ENCODE measurements around the gene LPGAT1.

DNA sequence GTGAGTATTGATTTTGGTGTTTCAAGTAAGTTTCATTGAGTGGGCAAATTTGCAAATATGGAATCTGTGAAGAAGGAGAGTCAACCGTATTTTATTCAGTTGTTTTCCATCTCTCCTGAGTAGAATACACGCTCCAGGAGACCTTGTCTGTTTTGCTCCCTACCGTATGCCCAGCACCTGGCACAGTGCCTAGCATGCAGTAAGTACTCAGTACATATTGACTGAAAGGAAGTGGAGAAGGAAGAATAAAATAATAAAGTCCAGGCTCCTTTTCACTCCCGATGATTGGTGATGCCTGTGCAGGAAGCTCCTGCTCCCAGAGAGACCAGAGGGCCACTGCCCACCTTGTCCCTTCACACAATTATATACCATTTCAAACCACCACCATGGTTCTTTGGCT is 95.8 kb downstream of the LPGAT1 start:
- TF ChIP-seq EZH2 (IDR thresholded peaks at IDR 0.05), result no peak
- TF ChIP-seq, protein P1, sequence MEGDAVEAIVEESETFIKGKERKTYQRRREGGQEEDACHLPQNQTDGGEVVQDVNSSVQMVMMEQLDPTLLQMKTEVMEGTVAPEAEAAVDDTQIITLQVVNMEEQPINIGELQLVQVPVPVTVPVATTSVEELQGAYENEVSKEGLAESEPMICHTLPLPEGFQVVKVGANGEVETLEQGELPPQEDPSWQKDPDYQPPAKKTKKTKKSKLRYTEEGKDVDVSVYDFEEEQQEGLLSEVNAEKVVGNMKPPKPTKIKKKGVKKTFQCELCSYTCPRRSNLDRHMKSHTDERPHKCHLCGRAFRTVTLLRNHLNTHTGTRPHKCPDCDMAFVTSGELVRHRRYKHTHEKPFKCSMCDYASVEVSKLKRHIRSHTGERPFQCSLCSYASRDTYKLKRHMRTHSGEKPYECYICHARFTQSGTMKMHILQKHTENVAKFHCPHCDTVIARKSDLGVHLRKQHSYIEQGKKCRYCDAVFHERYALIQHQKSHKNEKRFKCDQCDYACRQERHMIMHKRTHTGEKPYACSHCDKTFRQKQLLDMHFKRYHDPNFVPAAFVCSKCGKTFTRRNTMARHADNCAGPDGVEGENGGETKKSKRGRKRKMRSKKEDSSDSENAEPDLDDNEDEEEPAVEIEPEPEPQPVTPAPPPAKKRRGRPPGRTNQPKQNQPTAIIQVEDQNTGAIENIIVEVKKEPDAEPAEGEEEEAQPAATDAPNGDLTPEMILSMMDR (IDR thresholded peaks at IDR 0.05 in 2 of 3, conservative IDR thresholded peaks at IDR 0.05 in 1 of 3; ENCODE audit: borderline replicate concordance in 1 of 3, insufficient read depth in 1 of 3, low read depth in 2 of 3, low read length in 2 of 3), result no peak
- TF ChIP-seq, protein P2, sequence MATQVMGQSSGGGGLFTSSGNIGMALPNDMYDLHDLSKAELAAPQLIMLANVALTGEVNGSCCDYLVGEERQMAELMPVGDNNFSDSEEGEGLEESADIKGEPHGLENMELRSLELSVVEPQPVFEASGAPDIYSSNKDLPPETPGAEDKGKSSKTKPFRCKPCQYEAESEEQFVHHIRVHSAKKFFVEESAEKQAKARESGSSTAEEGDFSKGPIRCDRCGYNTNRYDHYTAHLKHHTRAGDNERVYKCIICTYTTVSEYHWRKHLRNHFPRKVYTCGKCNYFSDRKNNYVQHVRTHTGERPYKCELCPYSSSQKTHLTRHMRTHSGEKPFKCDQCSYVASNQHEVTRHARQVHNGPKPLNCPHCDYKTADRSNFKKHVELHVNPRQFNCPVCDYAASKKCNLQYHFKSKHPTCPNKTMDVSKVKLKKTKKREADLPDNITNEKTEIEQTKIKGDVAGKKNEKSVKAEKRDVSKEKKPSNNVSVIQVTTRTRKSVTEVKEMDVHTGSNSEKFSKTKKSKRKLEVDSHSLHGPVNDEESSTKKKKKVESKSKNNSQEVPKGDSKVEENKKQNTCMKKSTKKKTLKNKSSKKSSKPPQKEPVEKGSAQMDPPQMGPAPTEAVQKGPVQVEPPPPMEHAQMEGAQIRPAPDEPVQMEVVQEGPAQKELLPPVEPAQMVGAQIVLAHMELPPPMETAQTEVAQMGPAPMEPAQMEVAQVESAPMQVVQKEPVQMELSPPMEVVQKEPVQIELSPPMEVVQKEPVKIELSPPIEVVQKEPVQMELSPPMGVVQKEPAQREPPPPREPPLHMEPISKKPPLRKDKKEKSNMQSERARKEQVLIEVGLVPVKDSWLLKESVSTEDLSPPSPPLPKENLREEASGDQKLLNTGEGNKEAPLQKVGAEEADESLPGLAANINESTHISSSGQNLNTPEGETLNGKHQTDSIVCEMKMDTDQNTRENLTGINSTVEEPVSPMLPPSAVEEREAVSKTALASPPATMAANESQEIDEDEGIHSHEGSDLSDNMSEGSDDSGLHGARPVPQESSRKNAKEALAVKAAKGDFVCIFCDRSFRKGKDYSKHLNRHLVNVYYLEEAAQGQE (IDR thresholded peaks at IDR 0.05; ENCODE audit: low read depth), result no peak
- no peak for TF ChIP-seq POLR2AphosphoS5 (IDR thresholded peaks at IDR 0.05; ENCODE audit: low read depth, low read length)
- TF ChIP-seq POLR2A (IDR thresholded peaks at IDR 0.05; ENCODE audit: borderline replicate concordance, extremely low read depth, insufficient read depth, insufficient read length), result no peak
- no peak for TF ChIP-seq SIN3A (IDR thresholded peaks at IDR 0.05; ENCODE audit: low read depth)
- no peak for TF ChIP-seq ZFX (IDR thresholded peaks at IDR 0.05)
- TF ChIP-seq, protein P3, sequence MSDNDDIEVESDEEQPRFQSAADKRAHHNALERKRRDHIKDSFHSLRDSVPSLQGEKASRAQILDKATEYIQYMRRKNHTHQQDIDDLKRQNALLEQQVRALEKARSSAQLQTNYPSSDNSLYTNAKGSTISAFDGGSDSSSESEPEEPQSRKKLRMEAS (IDR thresholded peaks at IDR 0.05), result no peak
- TF ChIP-seq JUND (IDR thresholded peaks at IDR 0.05), result no peak
- no peak for TF ChIP-seq SRF (IDR thresholded peaks at IDR 0.05; ENCODE audit: low read depth)

All from HCT116 (cell line).